8988T (cell line): Measurements from ENCODE around the gene ZBTB2.
"Not testable (repeated sequence)": the region's sequence is repeated elsewhere in the genome, so short reads cannot be mapped to it uniquely, and the experiment has no call there.

Experiments
- DNase-seq: peaks from one replicate; pipeline ENCODE4 v3.0.0; 2011

ZBTB2 gene

DNA sequence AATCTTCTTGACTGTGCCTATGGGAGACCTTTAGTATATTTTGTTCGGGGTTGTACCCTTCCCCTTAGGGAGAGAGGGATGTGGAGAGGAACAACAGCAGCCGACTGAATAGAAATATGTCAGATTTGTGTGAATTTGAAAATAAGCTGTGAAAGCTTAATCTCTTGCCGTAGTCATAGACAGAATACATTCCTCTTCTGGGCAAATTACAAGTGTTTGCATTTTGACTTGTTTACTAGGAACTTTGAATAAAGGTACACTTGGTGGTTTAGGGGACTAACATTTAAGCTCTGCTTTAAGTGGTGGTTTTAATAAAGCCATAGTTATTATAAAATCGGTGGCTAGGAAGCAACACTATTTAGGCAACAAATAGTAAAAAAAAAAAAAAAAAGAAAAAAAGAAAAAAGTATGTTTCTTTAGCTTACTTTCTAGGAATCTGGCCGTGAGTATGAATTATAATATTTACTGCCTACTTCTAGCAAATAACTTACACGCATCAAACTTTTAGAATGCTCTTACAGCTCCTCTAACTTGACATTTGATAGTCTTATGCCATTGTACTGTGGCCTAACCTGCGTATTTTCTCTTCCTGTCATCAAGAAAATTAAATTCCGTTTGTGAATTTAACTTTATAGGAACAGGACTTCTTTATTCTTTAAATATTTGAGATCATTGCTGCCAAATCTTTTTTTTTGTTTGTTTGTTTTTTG is 65.1 kb downstream of the ZBTB2 start:
- no peak for DNase-seq

DNA sequence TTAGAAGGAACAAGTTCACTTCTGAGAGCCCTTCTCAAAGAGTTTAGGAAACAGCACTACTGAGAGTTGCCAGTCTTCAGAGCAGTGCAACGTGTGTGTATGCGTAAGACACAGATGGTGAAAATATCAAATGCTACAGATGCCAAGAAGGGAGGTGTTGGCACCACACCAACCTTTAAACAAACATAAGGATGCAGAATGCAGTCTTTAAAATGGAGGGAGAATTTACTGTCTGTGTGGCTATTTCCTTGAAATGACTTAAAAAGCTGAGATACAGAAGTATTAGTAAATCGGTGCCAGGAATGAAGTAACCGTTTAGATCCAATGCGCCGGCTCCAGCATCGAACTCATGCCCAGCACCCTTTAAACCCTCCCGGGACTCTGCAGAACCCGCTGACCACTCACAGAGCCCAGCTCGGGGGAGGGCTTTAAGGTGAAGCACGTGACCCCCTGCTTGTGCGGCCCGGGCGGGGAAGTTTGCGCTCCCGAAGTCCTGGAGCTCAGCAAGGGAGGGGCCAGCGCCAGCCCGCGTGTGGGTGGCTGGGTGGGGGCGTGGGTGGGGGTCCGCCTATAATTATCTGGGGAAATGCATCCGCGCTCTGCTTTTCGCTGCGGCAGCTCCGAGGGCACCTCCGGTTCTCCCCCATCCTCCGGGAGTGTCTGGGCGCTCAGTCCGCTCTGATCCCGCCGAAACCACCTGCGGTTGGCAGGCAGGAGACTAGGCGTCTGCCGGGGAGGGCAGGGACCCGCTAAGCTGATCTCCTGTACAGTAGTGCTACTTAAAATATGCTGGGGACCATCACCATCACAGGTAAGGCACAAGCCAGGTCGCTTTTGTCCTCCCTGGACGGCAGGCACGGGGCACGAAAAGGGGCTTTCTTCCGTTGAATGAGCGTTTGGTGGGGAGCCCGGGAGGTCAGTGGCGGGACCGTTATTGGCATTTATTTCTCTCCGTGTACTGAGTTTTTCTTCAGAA is 66.0 kb downstream of the ZBTB2 start:
- no peak for DNase-seq

DNA sequence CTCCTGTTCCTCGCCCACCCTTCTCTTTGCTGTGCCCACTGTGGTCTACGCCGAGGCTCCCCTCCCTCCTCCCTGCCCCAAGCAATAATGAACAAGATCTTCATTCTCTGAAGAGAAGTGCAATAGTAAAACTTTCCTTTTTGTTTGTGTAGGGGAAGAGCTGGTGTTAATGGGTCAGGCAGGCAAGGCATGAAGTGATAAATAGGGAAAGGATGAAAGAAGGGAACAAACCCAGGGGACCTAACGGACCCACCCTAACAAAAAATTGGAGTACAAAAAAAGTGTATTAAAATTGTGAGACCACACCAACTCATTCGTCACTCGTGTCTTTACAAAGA is 66.9 kb downstream of the ZBTB2 start:
- no peak for DNase-seq

DNA sequence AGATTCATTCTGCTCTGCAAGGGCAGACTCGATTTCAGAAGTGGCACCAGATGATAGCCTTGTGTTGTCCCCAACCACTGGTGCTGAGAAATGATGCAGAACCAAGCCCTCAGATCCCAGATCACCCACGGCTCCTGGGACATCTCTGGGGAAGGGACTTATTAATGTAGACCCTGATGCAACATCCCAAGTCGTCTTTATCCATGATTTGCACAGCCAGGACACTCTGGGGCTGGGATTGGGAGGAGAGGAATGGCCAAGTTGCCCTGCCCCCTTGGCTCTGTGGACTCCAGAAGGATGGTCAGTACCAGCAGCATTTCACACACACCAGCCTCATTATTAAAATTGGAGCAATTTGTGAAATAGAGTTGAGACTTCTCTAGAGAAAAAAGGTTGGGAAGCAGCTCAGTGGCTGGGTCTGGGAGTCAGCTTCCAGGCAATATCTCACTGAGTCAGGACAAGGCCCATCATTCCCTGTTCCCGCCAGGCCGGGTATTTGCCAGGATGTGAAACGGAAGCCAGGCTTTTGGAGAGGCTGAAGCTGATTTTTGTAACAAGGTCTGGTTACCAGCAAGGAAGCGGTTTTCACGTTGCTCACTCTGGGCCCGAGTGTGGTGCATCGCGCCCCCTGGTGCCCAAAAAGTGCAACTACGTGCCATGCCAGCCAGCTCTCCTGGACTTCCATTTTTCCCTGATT is 67.4 kb downstream of the ZBTB2 start:
- no peak for DNase-seq

DNA sequence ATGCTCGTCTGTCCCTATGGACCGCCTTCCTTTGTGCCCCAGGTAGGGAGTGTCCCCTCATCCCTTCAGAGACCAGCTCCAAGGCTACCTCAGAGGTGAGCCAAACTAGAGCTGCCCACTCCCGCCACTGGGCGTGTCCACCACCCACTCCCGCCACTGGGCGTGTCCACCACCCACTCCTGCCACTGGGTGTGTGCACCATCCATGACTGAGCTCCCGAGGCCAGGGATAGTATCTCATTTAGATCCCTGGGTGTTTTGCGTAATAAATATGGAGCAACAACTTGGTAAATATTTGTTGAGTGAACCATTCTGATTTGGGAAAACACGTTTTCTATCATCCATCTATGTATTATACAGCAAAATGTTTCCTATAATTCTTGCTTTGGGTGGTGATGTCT is 68.8 kb downstream of the ZBTB2 start:
- DNase-seq: no peak

DNA sequence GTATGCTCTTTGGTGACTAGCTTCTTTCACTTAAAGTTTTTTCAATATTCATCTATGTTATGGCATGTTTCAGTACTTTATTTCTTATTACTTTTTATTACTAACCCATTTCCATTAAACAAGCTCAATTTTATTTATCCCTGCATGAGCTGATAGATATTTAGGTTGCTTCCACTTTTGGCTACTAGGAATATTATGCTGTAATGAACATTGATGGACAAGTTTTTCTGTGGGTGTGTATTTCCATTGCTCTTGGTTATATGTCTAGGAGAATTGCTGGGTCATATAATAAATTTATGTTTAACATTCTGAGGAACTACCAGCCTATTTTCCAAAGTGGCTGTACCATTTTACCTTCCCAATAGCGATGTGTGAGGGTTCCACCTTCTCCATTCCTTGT is 69.9 kb downstream of the ZBTB2 start:
- DNase-seq: no peak

DNA sequence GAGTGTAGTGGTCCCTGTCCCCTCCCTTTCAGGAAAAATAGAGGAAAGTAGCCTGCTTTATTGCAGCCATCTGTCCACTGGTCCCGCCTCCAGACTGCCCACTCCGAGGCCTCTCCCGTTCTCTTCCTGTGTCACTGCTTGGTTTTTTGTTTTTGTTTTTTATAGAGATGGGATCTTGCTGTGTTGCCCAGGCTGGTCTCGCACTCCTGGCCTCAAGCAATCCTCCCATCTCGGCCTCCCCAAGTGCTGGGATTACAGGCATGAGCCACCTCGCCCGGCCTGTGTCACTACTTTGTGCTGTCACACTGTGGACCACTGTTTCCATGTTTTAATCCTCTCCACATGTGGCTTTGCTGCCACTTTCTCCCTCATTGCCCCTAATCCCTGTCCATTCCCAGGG is 71.2 kb downstream of the ZBTB2 start:
- DNase-seq: no peak

DNA sequence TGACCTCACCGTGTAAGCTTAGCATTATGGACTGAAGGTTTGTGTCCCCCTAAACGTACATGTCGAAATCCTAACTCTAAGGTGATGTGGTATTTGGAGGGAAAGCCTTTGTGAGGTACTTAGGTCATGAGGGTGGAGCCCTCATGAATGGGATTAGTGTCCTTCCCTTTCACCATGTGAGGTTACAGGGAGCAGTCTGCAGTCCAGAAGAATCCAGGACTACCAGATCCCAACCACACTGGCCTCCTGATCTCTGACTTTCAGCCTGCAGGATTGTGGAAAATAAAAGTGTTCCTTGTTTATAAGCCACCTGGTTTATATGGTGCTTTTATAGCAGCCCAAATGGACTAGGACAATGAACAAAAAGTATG is 73.4 kb downstream of the ZBTB2 start:
- no peak for DNase-seq

DNA sequence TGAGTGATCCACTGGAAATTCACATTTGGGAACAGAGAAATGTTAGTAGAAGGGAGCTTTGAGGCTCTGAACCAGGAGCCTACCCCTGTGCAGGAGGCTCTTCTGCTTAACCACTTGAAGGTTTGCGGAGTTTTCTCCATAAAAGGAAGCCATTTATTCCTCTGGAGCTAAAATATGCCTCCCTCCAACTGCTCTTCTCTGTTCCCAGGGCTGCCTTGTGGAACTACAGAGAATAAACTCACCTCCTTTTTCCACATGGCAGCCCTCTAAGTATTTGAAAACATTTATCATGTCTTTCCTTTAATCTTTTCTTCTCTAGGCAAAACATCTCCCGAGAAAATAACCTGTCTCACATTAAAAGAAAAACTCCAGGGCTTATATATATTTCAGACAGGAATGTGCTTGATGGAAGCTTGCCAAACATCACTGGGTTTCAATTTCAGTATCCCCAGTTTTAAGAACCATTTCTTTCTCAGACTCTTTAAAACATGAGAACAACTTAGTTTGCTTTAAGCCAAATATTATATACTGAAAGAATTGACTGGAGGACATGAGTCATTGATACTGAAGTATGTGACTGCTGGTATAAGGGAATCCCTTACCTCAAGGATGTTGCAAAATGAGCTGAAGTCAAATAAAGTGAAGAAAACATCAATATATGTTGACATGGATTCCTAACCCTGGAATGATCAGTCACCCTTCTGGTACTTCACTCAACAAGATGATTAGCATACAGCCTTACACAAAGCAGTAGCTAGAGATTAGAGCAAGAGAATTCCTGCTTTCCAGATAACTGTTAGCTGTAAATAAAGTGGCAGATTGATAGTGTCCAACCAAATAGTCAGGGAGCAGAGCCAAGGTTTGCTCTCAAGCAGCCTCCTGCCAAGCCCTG is 74.0 kb downstream of the ZBTB2 start:
- no peak for DNase-seq

DNA sequence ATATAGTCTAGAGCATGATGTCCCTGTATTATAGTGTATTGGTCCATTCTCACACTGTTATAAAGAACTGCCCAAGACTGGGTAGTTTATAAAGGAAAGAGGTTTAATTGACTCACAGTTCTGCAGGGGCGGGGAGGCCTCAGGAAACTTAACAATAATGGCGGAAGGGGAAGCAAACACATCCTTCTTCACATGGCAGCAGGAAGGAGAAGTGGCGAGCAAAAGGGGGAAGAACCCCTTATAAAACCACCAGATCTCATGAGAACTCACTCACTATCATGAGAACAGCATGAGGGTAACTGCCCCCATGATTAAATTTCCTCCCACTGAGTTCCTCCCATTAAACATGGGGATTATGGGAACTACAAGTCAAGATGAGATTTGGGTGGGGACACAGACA is 75.7 kb downstream of the ZBTB2 start:
- not testable (repeated sequence) for DNase-seq
